ENCODE measurements around the gene RAG1.

GRCh38 chr11:36618363-36619047 lies 50.7 kb downstream of the RAG1 start:
- TF ChIP-seq, protein P1, sequence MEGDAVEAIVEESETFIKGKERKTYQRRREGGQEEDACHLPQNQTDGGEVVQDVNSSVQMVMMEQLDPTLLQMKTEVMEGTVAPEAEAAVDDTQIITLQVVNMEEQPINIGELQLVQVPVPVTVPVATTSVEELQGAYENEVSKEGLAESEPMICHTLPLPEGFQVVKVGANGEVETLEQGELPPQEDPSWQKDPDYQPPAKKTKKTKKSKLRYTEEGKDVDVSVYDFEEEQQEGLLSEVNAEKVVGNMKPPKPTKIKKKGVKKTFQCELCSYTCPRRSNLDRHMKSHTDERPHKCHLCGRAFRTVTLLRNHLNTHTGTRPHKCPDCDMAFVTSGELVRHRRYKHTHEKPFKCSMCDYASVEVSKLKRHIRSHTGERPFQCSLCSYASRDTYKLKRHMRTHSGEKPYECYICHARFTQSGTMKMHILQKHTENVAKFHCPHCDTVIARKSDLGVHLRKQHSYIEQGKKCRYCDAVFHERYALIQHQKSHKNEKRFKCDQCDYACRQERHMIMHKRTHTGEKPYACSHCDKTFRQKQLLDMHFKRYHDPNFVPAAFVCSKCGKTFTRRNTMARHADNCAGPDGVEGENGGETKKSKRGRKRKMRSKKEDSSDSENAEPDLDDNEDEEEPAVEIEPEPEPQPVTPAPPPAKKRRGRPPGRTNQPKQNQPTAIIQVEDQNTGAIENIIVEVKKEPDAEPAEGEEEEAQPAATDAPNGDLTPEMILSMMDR (IDR thresholded peaks at IDR 0.05; ENCODE audit: low read length), result no peak
- no peak for TF ChIP-seq EZH2 (IDR thresholded peaks at IDR 0.05; ENCODE audit: borderline replicate concordance, low read length)

Data from OCI-LY1 (cell line).